Testis (tissue), 3 donors: ENCODE data around the gene PKIG. TPM values are rescaled to one million over a fixed set of nuclear protein-coding genes. Genes with fewer than 3 reads are reported as not detected.

Experiments
- DNase-seq: peaks from one replicate; pipeline ENCODE4 v3.0.0-alpha.2; 2019
- H3K27ac ChIP-seq, 2 donors: fragments of 200-600 bp; sonication (generic); one replicate each; pipeline ENCODE4 v1.5.1; 2019
- H3K27me3 ChIP-seq: fragments of 200-600 bp; sonication (generic); one replicate; pipeline ENCODE4 v1.5.1; 2019
- H3K36me3 ChIP-seq: fragments of 200-600 bp; sonication (generic); one replicate; pipeline ENCODE4 v1.5.1; 2017; ENCODE audit warnings: low read depth; ENCODE audit errors: missing control alignments
- H3K4me1 ChIP-seq: fragments of 200-600 bp; sonication (generic); one replicate; pipeline ENCODE4 v1.5.1; 2019
- H3K4me3 ChIP-seq, 2 donors: fragments of 200-600 bp; sonication (generic); one replicate each; pipeline ENCODE4 v1.5.1; 2017 to 2019
- H3K9me3 ChIP-seq: fragments of 200-600 bp; sonication (generic); one replicate; pipeline ENCODE4 v1.5.1; 2017
- CTCF ChIP-seq, 3 experiments: fragments of 450-650 bp in 2 of 3; fragments of 200-600 bp in 1 of 3; sonication (generic) in 1 of 3; IDR thresholded peaks; one replicate each; pipeline ENCODE4 v1.5.1; 2016 to 2019; ENCODE audit warnings: antibody characterized with exemption in 3 of 3, mild to moderate bottlenecking in 2 of 3, moderate library complexity in 1 of 3
- POLR2A ChIP-seq: fragments of 450-650 bp; IDR thresholded peaks from one replicate; pipeline ENCODE4 v1.6.1; 2017; ENCODE audit warnings: antibody characterized with exemption, mild to moderate bottlenecking, moderate library complexity
- WGBS, 2 donors: methylation state at CpG; one replicate each; pipeline ENCODE4 v1.1.5; 2018; 5-methylcytosine and 5-hydroxymethylcytosine counted together
- intact Hi-C: fragments of 100-400 bp; cut with DNase I; formaldehyde crosslinking; loops from one replicate; pipeline ENCODE4 v1.15.1; 2023; ENCODE audit warnings: low total_unique reads
- polyA plus RNA-seq: library from polyadenylated mRNA; stranded (reverse); fragments of 350-450 nt; fragmentation: Illumina TruSeq; extraction: RNeasy Lipid Tissue Mini Kit (QIAGEN cat#74804); gene quantifications from one replicate; pipeline ENCODE4 v1.2.3, GENCODE V29; 2014; ENCODE audit warnings: low read depth, low replicate concordance; ENCODE audit not compliant: insufficient read depth
- total RNA-seq, 2 donors: library from RNA; depleted of rRNA; stranded (reverse); fragments of >200 nt; gene quantifications; one replicate each; pipeline ENCODE4 v1.2.3, GENCODE V29; 2016

PKIG gene
- total and polyA plus RNA-seq, 3 donors from 2014 or later, result 66.6 to 180 (median 70.4) TPM

- WGBS, 2 donors, result 95 to 96% methylated on average over 14 to 19 of the region's 19 CpGs
- Histone ChIP-seq H3K4me1 (no peaks in the 10 kb centered on the region), H3K9me3 (no peaks in the 10 kb centered on the region), H3K27me3 (no peaks in the 10 kb centered on the region), H3K4me3 (no peak overlapping the region), H3K36me3 (no peaks in the 10 kb centered on the region), H3K27ac (no peak overlapping the region)
- intact Hi-C loops, result no loop called here
- no peak for DNase-seq
- TF ChIP-seq POLR2A, result no peak
These were observed 40.3 kb downstream of the PKIG start for GRCh38 chr20:44622501-44623270.

GRCh38 chr20:44624152-44624551, 41.8 kb downstream of the PKIG start:
- Histone ChIP-seq H3K9me3 (no peaks in the 10 kb centered on the region), H3K27ac (no peak overlapping the region), H3K36me3 (no peaks in the 10 kb centered on the region), H3K27me3 (no peaks in the 10 kb centered on the region), H3K4me1 (no peaks in the 10 kb centered on the region), H3K4me3 (no peak overlapping the region)
- no peak for DNase-seq
- TF ChIP-seq POLR2A (no peak), CTCF (IDR thresholded peaks at IDR 0.05) (no peak)
- intact Hi-C loops, result no loop called here
- WGBS, 2 donors, result 96% methylated on average over 4 of the region's 4 CpGs

GRCh38 chr20:44624743-44625271, 42.4 kb downstream of the PKIG start:
- Histone ChIP-seq H3K36me3 (no peaks in the 10 kb centered on the region), H3K27me3 (no peaks in the 10 kb centered on the region), H3K9me3 (no peaks in the 10 kb centered on the region), H3K27ac (no peak overlapping the region), H3K4me3 (no peak overlapping the region), H3K4me1 (no peaks in the 10 kb centered on the region)
- intact Hi-C loops, result no loop called here
- WGBS, 2 donors, result 87 to 95% methylated on average over 6 of the region's 6 CpGs
- DNase-seq, result no peak
- TF ChIP-seq CTCF (IDR thresholded peaks at IDR 0.05) (no peak), POLR2A (no peak)

GRCh38 chr20:44625361-44625760, 43.0 kb downstream of the PKIG start:
- Histone ChIP-seq H3K36me3 (no peaks in the 10 kb centered on the region), H3K9me3 (no peaks in the 10 kb centered on the region), H3K27ac (no peak overlapping the region), H3K27me3 (no peaks in the 10 kb centered on the region), H3K4me3 (no peak overlapping the region), H3K4me1 (no peaks in the 10 kb centered on the region)
- no peak for TF ChIP-seq POLR2A
- no peak for TF ChIP-seq CTCF (IDR thresholded peaks at IDR 0.05)
- intact Hi-C loops, result no loop called here
- 80 to 97% methylated on average over 1 to 8 of the region's 8 CpGs for WGBS, 2 donors
- no peak for DNase-seq

GRCh38 chr20:44626278-44626677, 43.9 kb downstream of the PKIG start:
- WGBS, 2 donors, result 85 to 96% methylated on average over 7 of the region's 7 CpGs
- TF ChIP-seq CTCF (IDR thresholded peaks at IDR 0.05) (no peak), POLR2A (no peak)
- intact Hi-C loops, result no loop called here
- Histone ChIP-seq H3K4me1 (no peaks in the 10 kb centered on the region), H3K36me3 (no peaks in the 10 kb centered on the region), H3K4me3 (no peak overlapping the region), H3K27ac (no peak overlapping the region), H3K27me3 (no peaks in the 10 kb centered on the region), H3K9me3 (no peaks in the 10 kb centered on the region)
- no peak for DNase-seq
